ENCODE data around the gene PAPOLB.

Gene PAPOLB

GRCh38 chr7:4825081-4825480, 36.7 kb downstream of the PAPOLB start:
- no peak for DNase-seq

- peak in 13 of 58 donors; percentile 2 to 36 (median 16) for DNase-seq
These were observed 37.6 kb downstream of the PAPOLB start for GRCh38 chr7:4824120-4824775.

- no peak for DNase-seq
These were observed 38.2 kb downstream of the PAPOLB start for GRCh38 chr7:4823441-4824119.

- DNase-seq = no peak
These were observed 39.2 kb downstream of the PAPOLB start for GRCh38 chr7:4822677-4823076.

GRCh38 chr7:4820967-4821471, 40.8 kb downstream of the PAPOLB start:
- no peak for DNase-seq

- DNase-seq = no peak
These were observed 41.3 kb downstream of the PAPOLB start for GRCh38 chr7:4820405-4820966.

- DNase-seq = no peak
These were observed 42.0 kb downstream of the PAPOLB start for GRCh38 chr7:4819560-4820404.

- DNase-seq = no peak
These were observed 43.6 kb downstream of the PAPOLB start for GRCh38 chr7:4818000-4818794.

GRCh38 chr7:4817178-4817901, 44.5 kb downstream of the PAPOLB start:
- no peak for DNase-seq

- no peak for DNase-seq
These were observed 45.3 kb downstream of the PAPOLB start for GRCh38 chr7:4816419-4817080.

GRCh38 chr7:4815609-4816418, 46.0 kb downstream of the PAPOLB start:
- no peak for DNase-seq

- no peak for DNase-seq
These were observed 46.7 kb downstream of the PAPOLB start for GRCh38 chr7:4815121-4815520.

- DNase-seq = no peak
These were observed 47.4 kb downstream of the PAPOLB start for GRCh38 chr7:4814433-4814832.

- DNase-seq = no peak
These were observed 52.2 kb downstream of the PAPOLB start for GRCh38 chr7:4809666-4810065.

GRCh38 chr7:4809091-4809591, 52.7 kb downstream of the PAPOLB start:
- DNase-seq = peak in 16 of 58 donors; percentile 10 to 42 (median 28)

GRCh38 chr7:4808565-4808964, 53.3 kb downstream of the PAPOLB start:
- DNase-seq = no peak

GRCh38 chr7:4808026-4808425, 53.8 kb downstream of the PAPOLB start:
- DNase-seq = no peak

All from anterior cingulate cortex (tissue), 58 donors.